ENCODE data around the gene MFNG. TPM values are rescaled to one million over a fixed set of nuclear protein-coding genes. Genes with fewer than 3 reads are reported as not detected.
A peak's percentile ranks its signal among the peaks of the same experiment; 100 is the strongest.

Gene MFNG
- total RNA-seq, 1 donor from 2014 or later: 75.4 TPM

DNA sequence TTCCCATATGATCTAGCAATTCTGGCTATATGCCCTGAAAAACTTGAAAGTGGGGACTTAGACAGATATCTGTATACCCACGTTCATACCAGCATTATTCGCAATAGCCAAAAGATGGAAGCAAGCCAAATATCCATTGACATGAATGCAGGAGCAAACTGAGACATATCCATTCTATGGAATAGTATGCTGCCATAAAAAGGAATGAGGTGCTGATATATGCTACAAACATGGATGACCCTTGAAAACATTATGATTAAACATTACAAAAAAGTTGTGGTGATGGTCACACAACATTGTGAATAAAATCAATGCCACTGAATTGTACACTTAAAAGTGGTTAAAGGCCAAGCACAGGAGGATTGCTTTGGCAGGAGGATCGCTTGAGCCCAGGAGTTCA is 25.5 kb downstream of the MFNG start:
- Mint-ChIP-seq H3K4me1 (ENCODE audit: unreplicated experiment) (peaks cover 7% of the 10 kb centered on the region), H3K9me3 (ENCODE audit: unreplicated experiment) (no peaks in the 10 kb centered on the region), H3K27me3 (ENCODE audit: unreplicated experiment) (peaks cover 2% of the 10 kb centered on the region), H3K4me3 (ENCODE audit: unreplicated experiment) (no peak overlapping the region), H3K36me3 (ENCODE audit: low read depth, unreplicated experiment) (no peaks in the 10 kb centered on the region), H3K27ac (ENCODE audit: unreplicated experiment) (no peak overlapping the region)
- DNase-seq (ENCODE audit: low spot score): no peak
- TF ChIP-seq, protein P1, sequence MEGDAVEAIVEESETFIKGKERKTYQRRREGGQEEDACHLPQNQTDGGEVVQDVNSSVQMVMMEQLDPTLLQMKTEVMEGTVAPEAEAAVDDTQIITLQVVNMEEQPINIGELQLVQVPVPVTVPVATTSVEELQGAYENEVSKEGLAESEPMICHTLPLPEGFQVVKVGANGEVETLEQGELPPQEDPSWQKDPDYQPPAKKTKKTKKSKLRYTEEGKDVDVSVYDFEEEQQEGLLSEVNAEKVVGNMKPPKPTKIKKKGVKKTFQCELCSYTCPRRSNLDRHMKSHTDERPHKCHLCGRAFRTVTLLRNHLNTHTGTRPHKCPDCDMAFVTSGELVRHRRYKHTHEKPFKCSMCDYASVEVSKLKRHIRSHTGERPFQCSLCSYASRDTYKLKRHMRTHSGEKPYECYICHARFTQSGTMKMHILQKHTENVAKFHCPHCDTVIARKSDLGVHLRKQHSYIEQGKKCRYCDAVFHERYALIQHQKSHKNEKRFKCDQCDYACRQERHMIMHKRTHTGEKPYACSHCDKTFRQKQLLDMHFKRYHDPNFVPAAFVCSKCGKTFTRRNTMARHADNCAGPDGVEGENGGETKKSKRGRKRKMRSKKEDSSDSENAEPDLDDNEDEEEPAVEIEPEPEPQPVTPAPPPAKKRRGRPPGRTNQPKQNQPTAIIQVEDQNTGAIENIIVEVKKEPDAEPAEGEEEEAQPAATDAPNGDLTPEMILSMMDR (IDR thresholded peaks at IDR 0.05; ENCODE audit: unreplicated experiment): no peak

DNA sequence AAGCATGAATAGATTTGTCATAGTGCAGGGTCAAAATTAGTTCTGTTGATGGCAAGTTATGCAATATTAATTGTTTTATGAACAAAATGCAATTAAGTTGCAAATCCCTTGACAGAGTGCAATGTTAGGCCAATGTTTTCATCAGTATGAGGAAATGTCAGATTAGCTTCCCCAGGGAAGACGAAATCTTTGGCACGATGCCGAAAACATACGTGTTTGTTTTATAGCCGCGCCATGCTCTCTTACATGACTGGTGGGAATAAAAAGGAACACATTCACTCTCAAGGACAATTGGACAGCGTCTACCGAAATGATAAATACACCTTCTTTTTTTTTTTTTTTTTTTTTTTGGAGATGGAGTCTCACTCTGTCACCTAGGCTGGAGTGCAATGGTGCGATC is 27.0 kb downstream of the MFNG start:
- peaks cover 3% of the 10 kb centered on the region for H3K4me1 Mint-ChIP-seq (ENCODE audit: unreplicated experiment)
- H3K27ac Mint-ChIP-seq (ENCODE audit: unreplicated experiment): no peak overlapping the region
- TF ChIP-seq, protein P1 (IDR thresholded peaks at IDR 0.05; ENCODE audit: unreplicated experiment): no peak
- no peak overlapping the region for H3K4me3 Mint-ChIP-seq (ENCODE audit: unreplicated experiment)
- H3K36me3 Mint-ChIP-seq (ENCODE audit: low read depth, unreplicated experiment): no peaks in the 10 kb centered on the region
- DNase-seq (ENCODE audit: low spot score): no peak
- H3K27me3 Mint-ChIP-seq (ENCODE audit: unreplicated experiment): peaks cover 2% of the 10 kb centered on the region
- H3K9me3 Mint-ChIP-seq (ENCODE audit: unreplicated experiment): no peaks in the 10 kb centered on the region

- TF ChIP-seq, protein P1 (IDR thresholded peaks at IDR 0.05; ENCODE audit: unreplicated experiment): peak; percentile 98
- H3K27ac Mint-ChIP-seq (ENCODE audit: unreplicated experiment): no peak overlapping the region
- peak; percentile 86 for DNase-seq (ENCODE audit: low spot score)
- H3K36me3 Mint-ChIP-seq (ENCODE audit: low read depth, unreplicated experiment): no peaks in the 10 kb centered on the region
- peaks cover 2% of the 10 kb centered on the region for H3K27me3 Mint-ChIP-seq (ENCODE audit: unreplicated experiment)
- H3K9me3 Mint-ChIP-seq (ENCODE audit: unreplicated experiment): no peaks in the 10 kb centered on the region
- H3K4me1 Mint-ChIP-seq (ENCODE audit: unreplicated experiment): no peaks in the 10 kb centered on the region
- no peak overlapping the region for H3K4me3 Mint-ChIP-seq (ENCODE audit: unreplicated experiment)
Observed at GRCh38 chr22:37457093-37457893, 28.9 kb downstream of the MFNG start.

GRCh38 chr22:37456346-37456745 is 29.8 kb downstream of the MFNG start:
- no peak overlapping the region for H3K27ac Mint-ChIP-seq (ENCODE audit: unreplicated experiment)
- TF ChIP-seq, protein P1 (IDR thresholded peaks at IDR 0.05; ENCODE audit: unreplicated experiment): no peak
- H3K36me3 Mint-ChIP-seq (ENCODE audit: low read depth, unreplicated experiment): no peaks in the 10 kb centered on the region
- no peak for DNase-seq (ENCODE audit: low spot score)
- H3K4me1 Mint-ChIP-seq (ENCODE audit: unreplicated experiment): no peaks in the 10 kb centered on the region
- H3K9me3 Mint-ChIP-seq (ENCODE audit: unreplicated experiment): no peaks in the 10 kb centered on the region
- H3K27me3 Mint-ChIP-seq (ENCODE audit: unreplicated experiment): peaks cover under 1% of the 10 kb centered on the region
- no peak overlapping the region for H3K4me3 Mint-ChIP-seq (ENCODE audit: unreplicated experiment)

GRCh38 chr22:37455896-37456295 is 30.3 kb downstream of the MFNG start:
- Mint-ChIP-seq H3K4me1 (ENCODE audit: unreplicated experiment) (no peaks in the 10 kb centered on the region), H3K27ac (ENCODE audit: unreplicated experiment) (no peak overlapping the region), H3K9me3 (ENCODE audit: unreplicated experiment) (no peaks in the 10 kb centered on the region), H3K36me3 (ENCODE audit: low read depth, unreplicated experiment) (no peaks in the 10 kb centered on the region), H3K4me3 (ENCODE audit: unreplicated experiment) (no peak overlapping the region), H3K27me3 (ENCODE audit: unreplicated experiment) (no peaks in the 10 kb centered on the region)
- no peak for DNase-seq (ENCODE audit: low spot score)
- TF ChIP-seq, protein P1 (IDR thresholded peaks at IDR 0.05; ENCODE audit: unreplicated experiment): no peak
